A673 (cell line): ENCODE results near the gene SLCO6A1.

Experiments used
- CTCF ChIP-seq: fragments of 300-800, 200-600 bp; sonication (generic); conservative IDR thresholded peaks from 2 replicates; pipeline ENCODE4 v1.5.1; 2017; ENCODE audit warnings: low read depth, mild to moderate bottlenecking, antibody characterized with exemption, low read length, moderate library complexity, mixed read lengths
- EZH2 ChIP-seq: fragments of 200-600 bp; sonication (generic); IDR thresholded peaks from 2 replicates; pipeline ENCODE4 v1.6.1; 2017; ENCODE audit warnings: borderline replicate concordance, low read depth, mild to moderate bottlenecking, mixed read lengths, antibody characterized with exemption, low read length; ENCODE audit not compliant: poor library complexity, severe bottlenecking

- TF ChIP-seq CTCF (no peak), EZH2 (no peak)
Measured at GRCh38 chr5:102433473-102433872, 65.3 kb downstream of the SLCO6A1 start.
